ENCODE measurements around the gene MRPL19.

The MRPL19 gene

DNA sequence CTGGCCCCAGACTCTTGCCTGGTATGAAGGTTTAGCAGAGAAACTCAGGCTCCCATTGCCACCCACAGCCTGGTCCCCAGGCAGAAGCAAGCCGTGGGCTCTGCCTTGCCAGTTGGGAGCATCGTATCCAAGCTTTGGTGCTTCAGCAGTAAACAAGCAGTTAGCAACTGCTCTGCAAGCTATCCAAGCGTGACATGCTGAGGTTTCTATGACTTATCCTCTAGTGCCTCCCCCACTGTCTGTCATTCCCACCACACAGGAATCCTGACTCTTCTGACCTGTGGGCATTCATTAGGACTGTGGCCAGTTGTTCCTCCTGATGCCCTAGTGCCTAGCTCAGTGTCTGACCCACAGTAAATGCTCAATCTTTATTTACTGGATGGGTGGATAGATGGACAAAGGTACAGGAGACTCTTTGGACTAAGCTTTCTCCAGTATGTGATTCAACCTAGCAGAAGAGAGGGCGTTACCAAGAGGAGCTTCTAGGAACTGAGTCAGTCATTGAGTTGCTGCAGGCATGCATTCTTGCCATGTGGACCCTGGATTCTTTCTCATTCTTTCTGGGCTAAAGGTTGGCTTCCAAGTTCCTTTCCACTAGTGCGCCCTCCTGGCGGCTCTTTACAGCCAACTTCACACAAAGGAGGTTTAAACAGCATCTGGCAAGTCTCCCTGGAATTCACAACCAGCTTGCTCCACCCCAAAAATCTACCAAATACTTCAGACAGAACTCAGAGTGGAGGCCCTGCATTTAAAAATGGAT is 40.6 kb upstream of the MRPL19 start:
- Histone ChIP-seq H3K27me3 (ENCODE audit: insufficient read depth, low read depth) (no peaks in the 10 kb centered on the region), H4K20me1 (ENCODE audit: insufficient read depth) (no peaks in the 10 kb centered on the region), H3K36me3 (ENCODE audit: insufficient read depth) (no peaks in the 10 kb centered on the region), H3K4me3 (IDR thresholded peaks at IDR 0.05; ENCODE audit: insufficient read depth, low read depth, low read length) (no peak overlapping the region), H3K4me2 (no peak overlapping the region), H3K79me2 (ENCODE audit: insufficient read depth, low read depth) (no peaks in the 10 kb centered on the region), H3K4me1 (ENCODE audit: low read depth, poor library complexity, severe bottlenecking) (no peaks in the 10 kb centered on the region), H2AFZ (ENCODE audit: low read depth) (no peak overlapping the region), H3K27ac (no peak overlapping the region), H3K9ac (no peak overlapping the region)
- TF ChIP-seq, protein P1, sequence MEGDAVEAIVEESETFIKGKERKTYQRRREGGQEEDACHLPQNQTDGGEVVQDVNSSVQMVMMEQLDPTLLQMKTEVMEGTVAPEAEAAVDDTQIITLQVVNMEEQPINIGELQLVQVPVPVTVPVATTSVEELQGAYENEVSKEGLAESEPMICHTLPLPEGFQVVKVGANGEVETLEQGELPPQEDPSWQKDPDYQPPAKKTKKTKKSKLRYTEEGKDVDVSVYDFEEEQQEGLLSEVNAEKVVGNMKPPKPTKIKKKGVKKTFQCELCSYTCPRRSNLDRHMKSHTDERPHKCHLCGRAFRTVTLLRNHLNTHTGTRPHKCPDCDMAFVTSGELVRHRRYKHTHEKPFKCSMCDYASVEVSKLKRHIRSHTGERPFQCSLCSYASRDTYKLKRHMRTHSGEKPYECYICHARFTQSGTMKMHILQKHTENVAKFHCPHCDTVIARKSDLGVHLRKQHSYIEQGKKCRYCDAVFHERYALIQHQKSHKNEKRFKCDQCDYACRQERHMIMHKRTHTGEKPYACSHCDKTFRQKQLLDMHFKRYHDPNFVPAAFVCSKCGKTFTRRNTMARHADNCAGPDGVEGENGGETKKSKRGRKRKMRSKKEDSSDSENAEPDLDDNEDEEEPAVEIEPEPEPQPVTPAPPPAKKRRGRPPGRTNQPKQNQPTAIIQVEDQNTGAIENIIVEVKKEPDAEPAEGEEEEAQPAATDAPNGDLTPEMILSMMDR (conservative IDR thresholded peaks at IDR 0.05; ENCODE audit: low read depth, low read length) = no peak

DNA sequence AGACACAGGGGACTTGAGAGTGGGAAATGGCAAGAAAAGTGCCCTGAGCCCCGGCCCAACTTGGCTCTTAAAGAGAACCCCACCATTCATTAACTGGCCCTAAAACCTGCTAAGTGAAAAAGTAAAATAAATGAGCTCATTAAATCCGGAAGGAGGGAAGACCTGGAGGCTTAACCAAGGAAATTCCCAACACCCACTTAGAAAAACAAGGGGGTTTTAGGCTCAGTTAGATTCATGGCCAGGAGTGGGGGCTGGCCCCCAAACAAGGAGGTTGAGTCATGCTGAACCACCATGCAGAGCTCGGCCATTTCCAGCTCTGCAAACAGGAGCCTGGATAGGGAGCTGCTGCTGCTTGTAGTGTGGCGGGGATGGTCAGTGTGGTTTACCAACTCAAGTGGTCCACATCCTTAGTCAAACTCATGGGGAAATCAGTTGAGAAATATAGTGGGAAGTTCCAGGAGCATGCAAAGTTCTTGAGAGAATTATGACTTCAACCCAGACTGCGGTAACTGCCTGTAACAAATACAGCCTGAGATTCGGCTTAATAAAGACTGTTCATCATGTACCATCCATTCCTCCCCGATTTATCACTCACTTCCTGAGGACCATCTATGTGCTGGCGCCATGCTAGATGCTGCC is 39.7 kb upstream of the MRPL19 start:
- Histone ChIP-seq H3K4me2 (no peak overlapping the region), H3K27ac (no peak overlapping the region), H3K36me3 (ENCODE audit: insufficient read depth) (no peaks in the 10 kb centered on the region), H3K4me3 (IDR thresholded peaks at IDR 0.05; ENCODE audit: insufficient read depth, low read depth, low read length) (no peak overlapping the region), H3K27me3 (ENCODE audit: insufficient read depth, low read depth) (no peaks in the 10 kb centered on the region), H3K79me2 (ENCODE audit: insufficient read depth, low read depth) (no peaks in the 10 kb centered on the region), H3K9ac (no peak overlapping the region), H3K4me1 (ENCODE audit: low read depth, poor library complexity, severe bottlenecking) (no peaks in the 10 kb centered on the region), H4K20me1 (ENCODE audit: insufficient read depth) (no peaks in the 10 kb centered on the region), H2AFZ (ENCODE audit: low read depth) (no peak overlapping the region)
- TF ChIP-seq, protein P1 (conservative IDR thresholded peaks at IDR 0.05; ENCODE audit: low read depth, low read length) = no peak

DNA sequence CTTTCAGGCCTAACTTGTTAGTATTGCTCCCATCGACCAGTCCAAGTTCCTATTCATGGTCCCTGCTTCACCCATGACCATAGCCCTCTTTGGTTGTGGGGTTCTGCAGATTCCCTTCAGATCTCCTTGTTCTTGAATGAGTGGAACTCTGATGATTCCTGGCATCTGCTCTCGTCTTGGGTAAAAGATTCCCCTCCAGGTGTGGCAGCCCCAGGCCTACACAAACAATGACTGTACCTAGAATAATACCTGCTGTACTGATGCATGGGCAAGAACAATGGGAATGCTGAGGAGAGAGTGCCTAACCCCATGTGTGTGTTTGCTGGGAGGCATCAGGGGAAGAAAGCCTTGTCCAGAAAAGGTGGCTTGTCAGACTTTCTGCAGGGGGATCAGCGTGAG is 39.2 kb upstream of the MRPL19 start:
- Histone ChIP-seq H3K9ac (no peak overlapping the region), H3K4me1 (ENCODE audit: low read depth, poor library complexity, severe bottlenecking) (no peaks in the 10 kb centered on the region), H3K79me2 (ENCODE audit: insufficient read depth, low read depth) (no peaks in the 10 kb centered on the region), H3K4me3 (IDR thresholded peaks at IDR 0.05; ENCODE audit: insufficient read depth, low read depth, low read length) (no peak overlapping the region), H3K36me3 (ENCODE audit: insufficient read depth) (no peaks in the 10 kb centered on the region), H3K27me3 (ENCODE audit: insufficient read depth, low read depth) (no peaks in the 10 kb centered on the region), H4K20me1 (ENCODE audit: insufficient read depth) (no peaks in the 10 kb centered on the region), H2AFZ (ENCODE audit: low read depth) (no peak overlapping the region), H3K27ac (no peak overlapping the region), H3K4me2 (no peak overlapping the region)
- TF ChIP-seq, protein P1 (conservative IDR thresholded peaks at IDR 0.05; ENCODE audit: low read depth, low read length) = no peak

GRCh38 chr2:75607988-75608683 is 38.4 kb upstream of the MRPL19 start:
- H3K36me3 ChIP-seq (ENCODE audit: insufficient read depth) = no peaks in the 10 kb centered on the region
- H3K4me3 ChIP-seq (IDR thresholded peaks at IDR 0.05; ENCODE audit: insufficient read depth, low read depth, low read length) = no peak overlapping the region
- no peaks in the 10 kb centered on the region for H4K20me1 ChIP-seq (ENCODE audit: insufficient read depth)
- TF ChIP-seq, protein P1 (conservative IDR thresholded peaks at IDR 0.05; ENCODE audit: low read depth, low read length) = no peak
- H3K79me2 ChIP-seq (ENCODE audit: insufficient read depth, low read depth) = no peaks in the 10 kb centered on the region
- H3K4me1 ChIP-seq (ENCODE audit: low read depth, poor library complexity, severe bottlenecking) = no peaks in the 10 kb centered on the region
- no peak overlapping the region for H2AFZ ChIP-seq (ENCODE audit: low read depth)
- no peak overlapping the region for H3K4me2 ChIP-seq
- H3K27me3 ChIP-seq (ENCODE audit: insufficient read depth, low read depth) = no peaks in the 10 kb centered on the region
- no peak overlapping the region for H3K27ac ChIP-seq
- H3K9ac ChIP-seq = no peak overlapping the region
